ENCODE results near the gene NUP153.

GRCh38 chr6:17737704-17738252 lies 31.1 kb upstream of the NUP153 start:
- TF ChIP-seq POLR2AphosphoS5 (IDR thresholded peaks at IDR 0.05; ENCODE audit: low read depth, low read length) (no peak), SIN3A (IDR thresholded peaks at IDR 0.05; ENCODE audit: borderline replicate concordance, insufficient read depth, low read length) (no peak)

All from PFSK-1 (cell line).